Activated CD4-positive, alpha-beta memory T cell treated with anti-CD3 and anti-CD28 coated beads, Interleukin-2, amount 10 ng/mL, durations not matched to agents 7 days and 5 days (primary cell): ENCODE measurements around the gene CCNG2. TPM values are rescaled to one million over a fixed set of nuclear protein-coding genes. Genes with fewer than 3 reads are reported as not detected.
A peak's percentile ranks its signal among the peaks of the same experiment; 100 is the strongest.

Source experiments
- CTCF ChIA-PET: fragments of 350-600 bp; sonication (Branson Sonifier 250); formaldehyde crosslinking; loops from one replicate; lab custom pipeline; 2021; ENCODE audit warnings: antibody characterized with exemption, inconsistent platforms; lab: Charles Lee
- POLR2A ChIA-PET: fragments of 350-600 bp; sonication (Branson Sonifier 250); formaldehyde crosslinking; loops from one replicate; lab custom pipeline; 2021; ENCODE audit warnings: antibody characterized with exemption; lab: Charles Lee
- DNase-seq: peaks from one replicate; pipeline ENCODE4 v3.0.0-alpha.2; 2020
- H3K27ac Mint-ChIP-seq: one replicate; pipeline ENCODE4 v1.8.0; 2021; ENCODE audit warnings: mild to moderate bottlenecking, mixed read lengths
- H3K27me3 Mint-ChIP-seq: one replicate; pipeline ENCODE4 v1.8.0; 2021; ENCODE audit warnings: mixed read lengths
- H3K36me3 Mint-ChIP-seq: one replicate; pipeline ENCODE4 v1.8.0; 2021; ENCODE audit warnings: low read depth, mixed read lengths
- H3K4me1 Mint-ChIP-seq: one replicate; pipeline ENCODE4 v1.8.0; 2021; ENCODE audit warnings: mixed read lengths
- H3K4me3 Mint-ChIP-seq: one replicate; pipeline ENCODE4 v1.8.0; 2021; ENCODE audit warnings: mild to moderate bottlenecking, mixed read lengths
- H3K9me3 Mint-ChIP-seq: one replicate; pipeline ENCODE4 v1.8.0; 2021; ENCODE audit warnings: mixed read lengths
- total RNA-seq, 2 experiments: library from RNA; stranded (reverse); gene quantifications; one replicate each; pipeline ENCODE4 v1.2.3, GENCODE V29; 2021

CCNG2 gene
- total RNA-seq, 2 experiments from 2014 or later = 48.7 to 50.4 TPM

- H3K4me3 Mint-ChIP-seq = no peak overlapping the region
- H3K4me1 Mint-ChIP-seq = no peaks in the 10 kb centered on the region
- DNase-seq = no peak
- no peaks in the 10 kb centered on the region for H3K36me3 Mint-ChIP-seq
- POLR2A ChIA-PET = no interaction called here
- no peak overlapping the region for H3K27ac Mint-ChIP-seq
- CTCF ChIA-PET = interaction anchor here (1.3 kb wide), 1 partner anchor 18 kb away, joined by 4 read pairs; no protein-coding TSS in a partner anchor
- no peaks in the 10 kb centered on the region for H3K9me3 Mint-ChIP-seq
- H3K27me3 Mint-ChIP-seq = peaks cover 29% of the 10 kb centered on the region
Observed at GRCh38 chr4:77184974-77185373, 28.0 kb downstream of the CCNG2 start.

- Mint-ChIP-seq H3K9me3 (no peaks in the 10 kb centered on the region), H3K4me3 (no peak overlapping the region), H3K36me3 (no peaks in the 10 kb centered on the region), H3K4me1 (no peaks in the 10 kb centered on the region), H3K27ac (no peak overlapping the region), H3K27me3 (peaks cover 27% of the 10 kb centered on the region)
- CTCF ChIA-PET = interaction anchor here (1.3 kb wide), 1 partner anchor 18 kb away, joined by 4 read pairs; no protein-coding TSS in a partner anchor
- POLR2A ChIA-PET = no interaction called here
- no peak for DNase-seq
Observed at GRCh38 chr4:77185686-77186085, 28.7 kb downstream of the CCNG2 start.

- Mint-ChIP-seq H3K27ac (no peak overlapping the region), H3K4me3 (no peak overlapping the region), H3K9me3 (no peaks in the 10 kb centered on the region), H3K4me1 (no peaks in the 10 kb centered on the region), H3K36me3 (no peaks in the 10 kb centered on the region), H3K27me3 (peaks cover 29% of the 10 kb centered on the region)
- ChIA-PET POLR2A (no interaction called here), CTCF (interaction anchor here (1.0 kb wide), 1 partner anchor 16 kb away, joined by 4 read pairs; no protein-coding TSS in a partner anchor)
- no peak for DNase-seq
Observed at GRCh38 chr4:77187322-77187721, 30.3 kb downstream of the CCNG2 start.

GRCh38 chr4:77188498-77189220, 31.7 kb downstream of the CCNG2 start:
- Mint-ChIP-seq H3K36me3 (no peaks in the 10 kb centered on the region), H3K27ac (no peak overlapping the region), H3K27me3 (peaks cover 25% of the 10 kb centered on the region), H3K4me1 (peaks cover 8% of the 10 kb centered on the region), H3K9me3 (no peaks in the 10 kb centered on the region), H3K4me3 (no peak overlapping the region)
- ChIA-PET CTCF (interaction anchor here (1.2 to 1.5 kb wide), 2 partner anchors 15 to 26 kb away, joined by 4 read pairs; no protein-coding TSS in a partner anchor), POLR2A (no interaction called here)
- no peak for DNase-seq

- Mint-ChIP-seq H3K27ac (no peak overlapping the region), H3K4me1 (peaks cover 15% of the 10 kb centered on the region), H3K4me3 (no peak overlapping the region), H3K27me3 (peaks cover 18% of the 10 kb centered on the region), H3K9me3 (no peaks in the 10 kb centered on the region), H3K36me3 (no peaks in the 10 kb centered on the region)
- no peak for DNase-seq
- ChIA-PET CTCF (interaction anchor here (0.9 to 1.5 kb wide), 2 partner anchors 26 to 94 kb away, joined by 3 to 4 read pairs; no protein-coding TSS in a partner anchor), POLR2A (no interaction called here)
Observed at GRCh38 chr4:77189412-77189811, 32.4 kb downstream of the CCNG2 start.

- ChIA-PET POLR2A (no interaction called here), CTCF (interaction anchor here (0.9 to 1.5 kb wide), 2 partner anchors 27 to 94 kb away, joined by 3 to 4 read pairs; no protein-coding TSS in a partner anchor)
- Mint-ChIP-seq H3K4me1 (peaks cover 17% of the 10 kb centered on the region), H3K27me3 (peaks cover 15% of the 10 kb centered on the region), H3K36me3 (no peaks in the 10 kb centered on the region), H3K4me3 (no peak overlapping the region), H3K9me3 (no peaks in the 10 kb centered on the region), H3K27ac (no peak overlapping the region)
- no peak for DNase-seq
Observed at GRCh38 chr4:77190053-77190452, 33.0 kb downstream of the CCNG2 start.

GRCh38 chr4:77193046-77193445, 36.0 kb downstream of the CCNG2 start:
- Mint-ChIP-seq H3K27me3 (peaks cover 7% of the 10 kb centered on the region), H3K4me1 (peaks cover 19% of the 10 kb centered on the region), H3K4me3 (no peak overlapping the region), H3K27ac (peak overlapping the region; percentile 78), H3K36me3 (no peaks in the 10 kb centered on the region), H3K9me3 (no peaks in the 10 kb centered on the region)
- no peak for DNase-seq
- ChIA-PET POLR2A (interaction anchor here (0.8 to 2.3 kb wide), 5 partner anchors 10 to 118 kb away, joined by 4 to 11 read pairs (median 8); partner anchors contain the start of gene CCNI), CTCF (interaction anchor here (0.7 to 4.2 kb wide), 7 partner anchors 10 to 148 kb away, joined by 3 to 35 read pairs (median 3); no protein-coding TSS in a partner anchor)

DNA sequence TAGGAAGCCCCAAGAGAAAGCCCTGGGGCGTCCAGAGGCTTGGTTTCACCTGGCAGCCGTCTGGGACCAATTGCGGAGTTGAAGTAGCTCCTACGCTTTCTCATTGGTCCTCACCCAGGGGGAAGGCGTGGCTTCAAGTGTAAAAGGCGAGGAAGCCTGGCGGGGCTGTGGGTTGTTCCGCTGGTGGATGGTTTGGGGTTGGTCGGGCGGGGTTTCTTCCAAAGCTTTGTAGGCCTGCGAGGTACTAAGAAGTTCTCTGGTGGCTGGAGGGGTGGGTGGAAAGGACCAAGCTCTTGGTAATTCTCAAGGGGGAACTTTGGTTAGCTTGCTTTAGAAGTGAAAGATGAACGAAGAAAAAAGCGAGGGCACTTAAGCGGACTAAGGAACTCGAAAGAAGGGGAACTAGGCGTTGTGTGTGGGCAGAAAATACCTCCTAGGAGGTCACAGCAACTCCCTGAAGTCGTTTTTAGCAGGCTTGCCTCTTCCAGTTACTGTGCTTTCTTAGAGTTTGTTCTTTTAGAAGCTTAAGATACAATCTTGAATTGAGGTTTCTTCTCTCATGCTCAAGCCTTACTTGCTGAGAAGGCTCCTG, 36.6 kb downstream of the CCNG2 start:
- H3K27ac Mint-ChIP-seq = peak overlapping the region; percentile 78
- peaks cover 19% of the 10 kb centered on the region for H3K4me1 Mint-ChIP-seq
- ChIA-PET POLR2A (interaction anchor here (0.8 to 2.3 kb wide), 7 partner anchors 10 to 119 kb away, joined by 3 to 11 read pairs (median 5); partner anchors contain the start of gene CCNI), CTCF (interaction anchor here (0.5 to 4.2 kb wide), 9 partner anchors 9 to 1473 kb away, joined by 3 to 35 read pairs (median 3); no protein-coding TSS in a partner anchor)
- peak overlapping the region; percentile 77 for H3K4me3 Mint-ChIP-seq
- H3K9me3 Mint-ChIP-seq = no peaks in the 10 kb centered on the region
- no peaks in the 10 kb centered on the region for H3K36me3 Mint-ChIP-seq
- peaks cover 5% of the 10 kb centered on the region for H3K27me3 Mint-ChIP-seq
- DNase-seq = peak; percentile 73

- CTCF ChIA-PET = interaction anchor here (1.0 to 4.2 kb wide), 6 partner anchors 9 to 149 kb away, joined by 3 to 35 read pairs (median 6); no protein-coding TSS in a partner anchor
- POLR2A ChIA-PET = interaction anchor here (1.0 to 2.3 kb wide), 6 partner anchors 9 to 120 kb away, joined by 3 to 11 read pairs (median 6); partner anchors contain the start of gene CCNI
- Mint-ChIP-seq H3K4me1 (peaks cover 19% of the 10 kb centered on the region), H3K27me3 (peaks cover 9% of the 10 kb centered on the region), H3K9me3 (no peaks in the 10 kb centered on the region), H3K4me3 (no peak overlapping the region), H3K27ac (peak overlapping the region; percentile 17), H3K36me3 (no peaks in the 10 kb centered on the region)
- DNase-seq = no peak
Observed at GRCh38 chr4:77194366-77194765, 37.4 kb downstream of the CCNG2 start.

GRCh38 chr4:77194989-77195388, 38.0 kb downstream of the CCNG2 start:
- Mint-ChIP-seq H3K9me3 (no peaks in the 10 kb centered on the region), H3K27ac (no peak overlapping the region), H3K4me1 (peaks cover 19% of the 10 kb centered on the region), H3K27me3 (peaks cover 9% of the 10 kb centered on the region), H3K4me3 (no peak overlapping the region), H3K36me3 (no peaks in the 10 kb centered on the region)
- DNase-seq = no peak
- CTCF ChIA-PET = interaction anchor here (1.0 to 4.2 kb wide), 3 partner anchors 8 to 150 kb away, joined by 3 to 35 read pairs (median 10); no protein-coding TSS in a partner anchor
- POLR2A ChIA-PET = interaction anchor here (0.9 to 2.3 kb wide), 4 partner anchors 8 to 123 kb away, joined by 3 to 11 read pairs (median 6); partner anchors contain the start of gene CCNI

GRCh38 chr4:77196866-77197265, 39.9 kb downstream of the CCNG2 start:
- Mint-ChIP-seq H3K9me3 (no peaks in the 10 kb centered on the region), H3K4me3 (no peak overlapping the region), H3K27me3 (peaks cover 9% of the 10 kb centered on the region), H3K36me3 (no peaks in the 10 kb centered on the region), H3K4me1 (peaks cover 20% of the 10 kb centered on the region), H3K27ac (no peak overlapping the region)
- DNase-seq = no peak
- CTCF ChIA-PET = interaction anchor here (9.5 kb wide), 1 partner anchor 101 kb away, joined by 187 read pairs; no protein-coding TSS in a partner anchor
- POLR2A ChIA-PET = interaction anchor here (0.9 to 1.9 kb wide), 2 partner anchors 51 to 120 kb away, joined by 3 to 7 read pairs; partner anchors contain the start of gene CCNI

- POLR2A ChIA-PET = interaction anchor here (0.9 to 1.9 kb wide), 2 partner anchors 51 to 121 kb away, joined by 3 to 7 read pairs; partner anchors contain the start of gene CCNI
- Mint-ChIP-seq H3K9me3 (no peaks in the 10 kb centered on the region), H3K27me3 (peaks cover 7% of the 10 kb centered on the region), H3K4me1 (peaks cover 23% of the 10 kb centered on the region), H3K4me3 (no peak overlapping the region), H3K36me3 (no peaks in the 10 kb centered on the region), H3K27ac (no peak overlapping the region)
- DNase-seq = no peak
- CTCF ChIA-PET = interaction anchor here (9.5 kb wide), 1 partner anchor 102 kb away, joined by 187 read pairs; no protein-coding TSS in a partner anchor
Observed at GRCh38 chr4:77197361-77197760, 40.4 kb downstream of the CCNG2 start.
